GM18507 (cell line): Measurements from ENCODE around the gene WDR72.
"Not testable (repeated sequence)": the region's sequence is repeated elsewhere in the genome, so short reads cannot be mapped to it uniquely, and the experiment has no call there.

ENCODE experiments used
- DNase-seq: peaks from one replicate; pipeline ENCODE4 v3.0.0; 2011; ENCODE audit warnings: low read depth; ENCODE audit not compliant: insufficient read length; ENCODE audit errors: extremely low spot score
- FAIRE-seq: peaks from 2 replicates; lab custom pipeline; 2011; peaks lifted over from hg19 to GRCh38; lab: Jason Lieb, UNC

WDR72 gene

DNA sequence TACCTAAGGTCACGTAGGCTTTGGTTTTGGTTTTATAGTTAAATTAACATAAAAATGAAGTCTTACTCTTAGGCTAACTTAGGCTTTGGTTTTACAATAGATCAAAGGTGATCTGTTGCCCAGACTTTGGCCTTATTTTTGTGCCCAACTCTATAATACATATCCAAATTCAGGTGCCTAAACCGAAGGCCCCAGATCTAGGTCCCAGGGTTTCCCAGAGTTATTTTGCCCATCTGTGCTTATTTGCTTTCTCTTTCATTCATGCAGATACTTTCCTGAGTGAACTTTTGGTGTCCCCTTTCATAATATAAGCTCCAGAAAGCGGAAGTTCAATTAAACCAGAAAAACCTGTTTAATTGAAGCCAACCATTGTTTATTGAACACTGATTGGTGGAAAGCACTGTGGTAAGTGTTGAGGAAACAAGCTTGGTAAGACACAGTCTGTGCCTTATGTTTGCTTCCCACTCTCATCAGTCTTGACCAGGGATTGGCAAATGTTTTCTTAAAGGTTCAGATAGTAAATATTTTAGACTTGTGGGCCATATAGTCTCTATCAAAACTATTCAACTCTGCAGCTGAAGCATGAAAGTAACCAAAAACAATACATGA, 209.7 kb downstream of the WDR72 start:
- DNase-seq (no peak), FAIRE-seq (no peak)

DNA sequence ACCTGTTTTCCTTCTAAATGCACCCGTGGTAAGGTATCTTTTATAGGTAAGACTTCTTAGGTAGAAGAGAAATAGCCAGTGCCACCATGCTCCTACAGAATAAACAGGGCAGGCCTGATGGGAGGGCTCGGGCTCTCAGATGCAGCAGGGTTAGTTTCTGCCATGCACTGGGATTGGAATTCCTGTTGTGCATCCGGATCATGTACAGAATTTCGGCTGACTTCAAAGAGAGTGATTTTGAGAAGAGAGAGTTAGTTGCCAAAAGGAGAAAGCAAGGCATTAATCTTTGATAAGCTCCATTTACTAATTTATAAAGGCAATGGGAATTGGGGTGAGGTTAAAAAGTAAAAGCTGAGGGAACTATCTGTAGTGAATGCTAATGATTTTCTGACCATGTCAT, 211.2 kb downstream of the WDR72 start:
- DNase-seq: no peak
- no peak for FAIRE-seq

DNA sequence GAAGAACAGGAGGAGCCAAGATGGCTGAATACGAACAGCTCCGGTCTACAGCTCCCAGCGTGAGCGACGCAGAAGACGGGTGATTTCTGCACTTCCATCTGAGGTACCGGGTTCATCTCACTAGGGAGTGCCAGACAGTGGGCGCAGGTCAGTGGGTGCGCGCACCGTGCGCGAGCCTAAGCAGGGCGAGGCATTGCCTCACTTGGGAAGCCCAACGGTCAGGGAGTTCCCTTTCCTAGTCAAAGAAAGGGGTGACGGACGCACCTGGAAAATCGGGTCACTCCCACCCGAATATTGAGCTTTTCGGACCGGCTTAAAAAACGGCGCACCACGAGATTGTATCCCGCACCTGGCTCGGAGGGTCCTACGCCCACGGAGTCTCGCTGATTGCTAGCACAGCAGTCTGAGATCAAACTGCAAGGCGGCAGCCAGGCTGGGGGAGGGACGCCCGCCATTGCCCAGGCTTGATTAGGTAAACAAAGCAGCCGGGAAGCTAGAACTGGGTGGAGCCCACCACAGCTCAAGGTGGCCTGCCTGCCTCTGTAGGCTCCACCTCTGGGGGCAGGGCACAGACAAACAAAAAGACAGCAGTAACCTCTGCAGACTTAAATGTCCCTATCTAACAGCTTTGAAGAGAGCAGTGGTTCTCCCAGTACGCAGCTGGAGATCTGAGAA, 218.7 kb downstream of the WDR72 start:
- not testable (repeated sequence) for DNase-seq

DNA sequence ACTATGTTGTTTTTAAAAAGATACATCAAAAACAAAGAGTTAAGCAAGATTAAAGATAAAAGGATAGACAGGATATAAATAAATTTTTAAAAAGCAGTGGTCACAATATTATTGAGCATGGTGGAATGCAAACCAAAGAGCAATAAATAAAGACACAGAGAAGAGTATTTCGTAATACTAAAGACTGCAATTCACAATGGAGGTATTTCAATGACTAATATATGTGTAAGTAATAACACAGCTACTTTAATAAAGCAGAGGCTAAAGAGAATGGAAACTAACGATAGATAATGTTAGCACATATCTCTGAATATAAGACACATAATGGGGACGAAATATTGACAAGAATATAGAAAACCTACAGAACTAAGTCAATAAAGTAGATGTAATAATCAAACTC, 219.6 kb downstream of the WDR72 start:
- FAIRE-seq (no peak), DNase-seq (no peak)

More for the DNA sequence above, 218.7 kb downstream of the WDR72 start:
- not testable (repeated sequence) for FAIRE-seq

DNA sequence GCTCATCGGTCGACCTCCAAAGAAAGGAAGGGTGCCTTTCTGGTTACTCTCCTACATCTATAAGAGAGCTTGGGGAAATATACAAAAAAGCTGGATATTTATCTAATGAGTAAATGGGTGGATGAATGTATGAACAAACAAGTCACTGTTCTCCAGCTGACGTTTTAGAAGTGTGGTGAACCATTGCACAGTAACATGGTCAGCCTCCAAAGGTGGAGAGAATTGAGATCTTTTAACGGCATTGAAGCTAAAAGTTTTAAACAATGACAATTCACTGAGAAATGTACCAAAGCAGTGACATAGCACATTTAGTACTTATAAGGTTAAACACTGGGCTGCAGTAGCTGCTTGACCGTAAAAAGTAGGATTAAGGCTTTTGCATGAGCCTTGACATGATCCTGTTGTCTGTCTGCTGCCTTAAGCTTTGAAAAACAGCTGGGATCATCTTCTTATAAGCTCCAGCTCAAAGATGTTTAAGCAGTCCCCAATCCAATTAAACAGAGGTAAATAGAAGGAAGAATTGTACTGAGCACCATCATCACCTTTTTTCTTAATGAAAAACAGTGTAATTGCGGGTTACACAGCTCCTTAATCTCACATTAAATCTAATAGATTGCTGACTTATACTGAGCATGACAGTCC, 222.9 kb downstream of the WDR72 start:
- DNase-seq: no peak
- no peak for FAIRE-seq

DNA sequence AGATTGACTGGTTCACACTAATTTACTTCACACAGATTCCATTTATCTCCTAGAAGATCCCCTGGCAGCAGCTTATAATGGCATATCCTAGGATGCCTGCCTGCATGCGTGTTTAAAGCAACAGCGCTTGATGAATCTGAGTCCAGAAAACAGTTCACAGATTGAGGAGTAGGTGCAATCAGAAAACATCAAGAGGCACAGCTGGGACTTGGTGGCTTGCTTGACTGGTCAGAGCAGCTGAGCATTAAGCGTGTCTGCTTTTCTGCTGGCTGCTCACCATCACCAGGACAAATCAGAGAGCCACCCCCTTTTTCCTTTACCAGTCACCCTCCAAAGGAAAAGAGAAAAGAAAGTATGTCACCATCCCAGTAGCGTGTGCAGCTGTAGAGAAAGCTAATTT, 223.6 kb downstream of the WDR72 start:
- DNase-seq: no peak
- FAIRE-seq: no peak

DNA sequence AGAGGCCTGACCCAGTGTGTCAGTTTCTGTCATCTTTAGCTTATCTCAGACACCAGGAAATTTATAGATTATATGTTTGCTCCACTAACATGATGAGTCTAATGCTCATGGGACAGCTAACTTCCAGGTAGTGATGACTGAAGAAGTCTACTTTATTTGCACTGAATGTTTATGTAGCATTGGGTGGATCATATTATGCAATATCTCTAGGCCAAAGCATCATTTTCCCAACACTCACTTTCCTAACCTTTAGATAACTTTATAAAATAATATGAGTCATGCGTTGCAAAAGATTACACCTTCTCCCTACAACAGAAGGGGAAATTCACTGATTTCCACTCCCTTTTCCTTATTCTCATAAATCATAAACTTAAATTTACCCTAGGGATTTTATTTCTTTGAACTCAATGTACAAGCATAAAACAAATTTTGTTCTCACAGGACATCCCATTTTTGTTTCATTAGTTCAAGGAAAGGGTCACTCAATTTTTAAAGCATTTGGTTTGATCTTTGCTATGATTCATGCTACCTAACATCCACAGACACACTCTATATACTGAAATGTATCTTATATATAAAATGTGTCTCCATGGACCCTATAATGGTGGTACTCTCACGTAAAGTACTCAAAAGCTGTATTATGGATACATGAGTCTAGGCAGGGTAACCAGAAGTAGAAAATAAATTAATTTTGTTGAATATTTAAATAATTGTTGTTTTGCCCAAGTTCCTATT, 225.2 kb downstream of the WDR72 start:
- DNase-seq (no peak), FAIRE-seq (no peak)

DNA sequence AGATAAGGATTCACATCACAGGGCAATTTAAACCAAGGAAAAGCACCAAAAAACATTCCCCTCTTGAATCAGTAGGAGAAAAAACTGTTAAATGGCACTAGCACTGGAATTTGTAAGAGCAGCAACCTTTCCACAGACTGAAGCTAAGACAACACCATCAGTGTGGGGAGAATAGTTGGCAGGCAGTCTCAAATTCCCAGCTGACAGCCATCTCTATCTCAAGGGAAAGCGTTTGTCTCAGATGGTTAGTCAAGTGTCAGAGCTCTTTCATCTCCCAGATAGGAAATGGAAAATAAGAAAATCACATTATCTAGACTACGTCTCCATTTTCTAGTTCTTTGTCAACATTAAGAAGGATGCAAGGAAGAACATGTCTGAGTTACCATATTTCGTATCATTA, 228.7 kb downstream of the WDR72 start:
- FAIRE-seq (no peak), DNase-seq (no peak)

DNA sequence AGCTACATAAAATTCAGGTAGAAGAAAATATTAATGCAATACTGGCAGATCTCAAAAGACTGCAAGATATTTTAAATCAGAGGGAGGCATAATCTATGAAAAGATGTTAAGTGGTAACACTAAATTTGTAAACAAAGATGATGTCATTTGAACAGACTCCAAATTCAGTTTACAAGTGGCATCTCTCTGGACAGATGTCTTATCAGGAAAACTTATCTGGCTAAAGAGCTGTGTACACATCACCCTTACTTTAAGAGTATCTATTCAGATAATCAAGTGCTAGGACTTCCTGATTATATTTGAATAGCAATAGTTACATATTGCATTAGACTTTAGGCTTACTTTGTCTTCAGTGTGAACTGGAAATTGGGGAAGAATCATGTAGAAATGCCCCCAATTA, 231.5 kb downstream of the WDR72 start:
- FAIRE-seq (no peak), DNase-seq (no peak)

DNA sequence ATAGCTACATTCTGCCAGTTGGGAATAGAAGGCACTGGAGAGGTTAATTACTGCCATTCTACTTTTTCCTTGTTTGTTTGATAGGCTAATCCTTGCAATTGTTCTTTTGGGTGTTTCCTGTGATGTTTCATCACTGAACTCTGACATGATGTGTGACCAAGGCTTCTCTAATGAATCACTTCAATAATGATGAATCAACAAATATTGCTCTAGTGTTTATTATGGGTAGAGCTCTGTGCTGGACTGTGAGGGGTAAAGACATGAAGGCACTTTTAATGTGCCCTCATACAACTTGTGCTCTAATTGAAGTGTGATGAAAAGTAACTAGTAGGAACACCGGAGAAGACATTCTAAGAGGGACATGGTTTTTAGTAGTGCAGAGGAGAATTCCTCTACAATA, 233.6 kb downstream of the WDR72 start:
- no peak for DNase-seq
- no peak for FAIRE-seq

DNA sequence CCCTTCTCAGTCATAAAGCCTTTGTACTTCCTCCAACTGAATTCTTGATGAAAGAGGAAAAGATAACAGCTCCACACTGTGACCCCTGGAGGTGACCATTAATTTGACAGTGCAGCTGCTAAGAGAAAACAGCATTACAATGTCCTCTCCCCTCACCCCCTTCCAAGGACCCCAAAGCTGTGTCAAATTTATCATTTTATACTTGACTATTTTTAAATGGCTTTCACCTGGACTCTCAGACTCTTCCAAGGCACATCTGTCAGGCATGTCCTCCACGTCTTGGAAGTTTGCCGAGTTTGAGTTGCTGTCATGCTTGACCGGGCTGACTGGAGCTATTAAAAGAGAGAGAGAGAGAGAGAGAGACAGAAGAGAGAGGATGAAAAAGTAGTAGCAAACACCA, 236.5 kb downstream of the WDR72 start:
- DNase-seq (no peak), FAIRE-seq (no peak)

DNA sequence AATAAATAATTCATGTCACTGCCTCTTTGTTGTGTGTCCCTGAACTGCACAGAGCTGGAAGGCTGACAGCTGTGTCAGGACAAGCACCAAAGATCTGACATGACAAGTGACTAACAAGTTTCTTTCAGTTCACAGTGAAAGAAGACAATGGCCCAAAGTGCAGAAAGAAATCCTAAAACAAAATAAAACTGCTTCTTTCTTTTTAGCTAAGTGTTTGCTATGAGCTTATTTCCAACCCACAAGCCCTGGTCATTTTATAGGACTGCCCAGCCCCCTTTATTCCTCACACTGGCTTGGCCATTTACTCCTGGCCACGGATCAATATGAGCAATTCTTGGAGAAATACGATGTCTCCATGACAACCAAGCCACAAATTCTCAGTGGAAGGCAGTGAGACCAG, 238.5 kb downstream of the WDR72 start:
- DNase-seq (no peak), FAIRE-seq (no peak)

DNA sequence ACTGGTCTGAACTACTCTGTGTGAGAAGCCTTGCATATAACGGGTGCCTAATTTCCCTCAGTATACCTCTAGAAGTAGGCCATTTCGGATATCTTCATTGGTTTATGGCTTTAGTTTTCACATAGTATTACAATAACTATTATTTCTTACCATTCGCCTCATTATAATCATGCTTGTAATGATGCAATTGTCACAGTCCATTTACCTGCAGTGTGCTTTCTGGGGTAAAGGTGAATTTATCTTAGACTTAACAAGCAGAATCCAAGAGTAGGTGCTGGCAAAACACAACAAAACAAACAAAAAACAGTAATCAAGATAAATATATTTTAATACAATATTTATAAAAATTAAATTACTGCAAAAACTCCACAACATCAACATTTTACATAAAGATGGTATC, 246.0 kb downstream of the WDR72 start:
- DNase-seq (no peak), FAIRE-seq (no peak)

DNA sequence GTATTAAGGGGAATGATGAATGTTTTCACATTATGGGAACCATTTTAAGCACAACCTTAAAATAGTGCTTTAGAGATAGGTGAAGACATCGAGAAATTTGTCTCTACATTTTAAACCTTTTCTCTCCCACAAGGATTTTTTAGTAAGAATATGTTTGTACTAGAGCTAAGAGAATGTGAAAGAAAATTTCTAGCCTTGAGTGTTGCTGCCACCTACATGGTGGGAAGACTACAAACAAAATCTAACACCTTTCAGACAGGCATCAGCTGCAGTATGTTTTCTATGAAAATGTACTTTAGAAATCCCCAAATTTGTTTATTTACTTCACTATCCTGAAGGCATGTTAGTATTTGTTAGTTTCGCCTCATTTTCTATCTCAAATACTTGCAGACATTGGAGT, 247.4 kb downstream of the WDR72 start:
- FAIRE-seq (no peak), DNase-seq (no peak)

DNA sequence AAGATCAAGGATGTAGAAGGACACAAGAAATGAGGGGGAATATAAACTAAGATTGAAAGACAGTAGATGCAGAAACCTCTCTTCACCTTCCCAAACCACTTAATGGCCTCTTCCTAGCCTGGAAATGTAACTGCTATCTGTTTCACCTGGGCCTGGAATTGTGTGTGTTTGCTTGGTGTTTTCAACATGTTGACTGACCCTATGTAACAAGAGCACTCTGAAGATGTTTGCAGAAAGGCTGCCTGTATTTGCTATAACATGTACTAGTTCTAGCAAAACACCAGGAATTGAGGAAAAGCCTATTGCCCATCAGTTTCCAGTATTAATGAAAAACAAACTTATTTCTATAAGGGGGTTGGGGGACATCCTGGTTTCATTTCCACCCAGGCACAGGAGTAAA, 248.3 kb downstream of the WDR72 start:
- no peak for DNase-seq
- FAIRE-seq: no peak

DNA sequence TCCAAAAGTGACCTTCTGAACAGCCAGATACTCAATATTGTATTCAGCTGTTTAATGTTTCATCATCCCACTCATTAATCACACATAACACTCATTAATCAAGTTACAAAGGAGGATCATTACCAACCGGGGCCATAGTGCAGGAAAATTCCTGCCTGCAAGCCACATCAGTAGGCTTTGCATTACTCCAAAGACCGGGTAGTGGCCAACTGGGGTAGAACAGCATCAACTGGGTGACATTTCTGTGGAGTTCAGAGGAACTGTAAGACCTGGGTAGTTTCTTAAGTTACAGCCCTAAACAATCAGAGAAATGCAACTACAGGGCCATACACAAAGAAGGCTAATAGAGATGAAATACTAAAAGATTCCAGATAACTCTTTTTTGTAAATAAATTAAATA, 253.1 kb downstream of the WDR72 start:
- FAIRE-seq: no peak

DNA sequence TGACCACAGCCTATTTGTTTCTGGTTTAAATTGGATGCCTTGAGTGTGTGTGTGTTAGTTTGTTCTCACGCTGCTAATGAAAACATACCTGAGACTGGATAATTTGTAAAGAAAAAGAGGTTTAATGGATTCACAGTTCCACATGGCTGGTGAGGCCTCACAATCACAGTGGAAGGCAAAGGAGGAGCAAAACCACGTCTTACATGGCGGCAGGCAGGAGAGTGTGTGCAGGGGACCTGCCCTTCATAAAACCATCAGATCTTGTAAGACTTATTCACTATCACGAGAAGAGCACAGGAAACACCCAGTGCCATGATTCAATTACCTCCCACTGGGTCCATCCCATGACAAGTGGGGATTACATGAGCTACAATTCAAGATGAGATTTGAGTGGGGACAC, 260.5 kb downstream of the WDR72 start:
- no peak for FAIRE-seq
- no peak for DNase-seq

More for the DNA sequence above, 253.1 kb downstream of the WDR72 start:
- no peak for DNase-seq

DNA sequence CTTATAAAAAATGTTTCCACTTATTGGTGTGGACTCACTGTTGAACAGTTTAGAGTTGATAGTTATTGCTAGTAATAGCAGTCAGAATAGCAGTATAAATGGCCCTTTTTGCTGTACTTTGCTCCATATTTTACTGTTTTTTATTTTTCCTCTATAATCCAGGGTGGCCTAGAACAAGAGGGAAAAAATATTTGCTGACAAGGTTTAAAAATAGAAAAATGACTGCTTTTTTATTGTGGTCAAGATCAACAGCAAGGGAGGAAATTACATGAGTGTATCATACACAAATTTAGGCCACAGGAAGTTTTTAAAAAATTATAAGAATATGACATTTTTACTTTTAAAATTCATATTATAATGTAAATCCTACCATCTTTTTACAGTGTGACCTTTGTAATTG, 269.1 kb downstream of the WDR72 start:
- DNase-seq (no peak), FAIRE-seq (no peak)

DNA sequence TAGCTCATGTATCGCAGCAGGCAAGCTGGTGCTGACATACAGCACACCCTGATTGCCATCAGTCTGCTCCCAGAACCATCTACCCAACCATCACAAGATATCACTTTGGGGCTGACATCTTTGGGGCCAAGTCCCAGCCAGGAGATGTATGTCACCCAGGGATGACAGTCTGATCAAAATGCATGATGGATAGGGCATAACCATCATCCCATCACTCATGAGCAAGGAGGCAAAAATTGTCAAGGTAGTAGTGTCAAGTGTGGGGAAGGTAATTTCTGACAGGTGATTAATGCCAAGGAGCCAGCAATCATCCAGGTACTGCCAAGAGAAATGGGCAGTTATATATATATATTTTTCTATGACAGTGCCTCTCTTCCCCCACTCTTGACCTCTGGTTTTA, 277.4 kb downstream of the WDR72 start:
- FAIRE-seq: no peak
- no peak for DNase-seq

DNA sequence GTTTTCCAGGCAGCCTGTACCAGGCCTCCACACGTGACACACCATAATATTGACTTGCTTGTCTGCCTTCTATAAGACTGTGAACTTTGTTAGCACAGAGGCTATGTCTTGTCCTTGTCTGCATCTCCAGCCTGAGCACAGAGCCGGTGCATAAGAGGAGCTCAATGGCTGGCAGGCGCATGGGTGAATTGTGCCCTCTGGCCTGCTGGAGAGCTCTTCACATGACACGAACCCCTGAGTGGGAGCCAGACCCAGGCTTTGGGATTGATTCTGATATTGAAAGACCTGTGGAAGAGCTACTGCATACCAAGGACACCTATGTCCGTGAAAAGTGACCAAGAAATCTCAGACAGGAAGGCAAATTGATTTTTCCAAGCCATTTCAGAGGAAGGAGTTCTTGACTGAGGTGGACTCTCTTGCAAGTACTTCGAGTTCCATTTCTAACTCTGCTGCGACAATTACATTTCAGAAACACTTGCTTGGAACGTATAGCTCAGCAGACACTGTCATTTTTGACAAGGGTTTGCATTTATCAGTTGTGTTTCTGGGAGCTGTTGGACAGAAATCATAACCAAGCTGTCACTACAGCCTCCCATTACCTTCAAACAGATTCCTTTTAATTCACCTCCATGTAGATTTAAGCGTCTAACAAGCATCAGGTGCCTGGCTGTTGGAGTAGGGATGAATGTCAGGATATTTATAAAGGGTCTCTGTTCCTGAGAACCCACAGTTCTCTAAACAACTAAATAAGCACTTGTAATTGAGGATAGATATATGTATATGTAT, 281.3 kb downstream of the WDR72 start:
- FAIRE-seq: no peak

More for the DNA sequence above, 281.3 kb downstream of the WDR72 start:
- DNase-seq: no peak
